H9 (cell line): ENCODE measurements around the gene TLK1. TPM values are rescaled to one million over a fixed set of nuclear protein-coding genes. Genes with fewer than 3 reads are reported as not detected.
"Not testable (repeated sequence)": the region's sequence is repeated elsewhere in the genome, so short reads cannot be mapped to it uniquely, and the experiment has no call there.

Source experiments
- DNase-seq: peaks from one replicate; pipeline ENCODE4 v3.0.0-alpha.2; 2017
- H2AFZ ChIP-seq: one replicate; pipeline ENCODE4 v1.6.1; 2013; ENCODE audit warnings: mild to moderate bottlenecking, low read length, control low read depth, moderate library complexity
- H2AK5ac ChIP-seq: 2 replicates; pipeline ENCODE4 v1.6.1; 2013; ENCODE audit warnings: low read length, control low read depth, mixed read lengths; ENCODE audit not compliant: insufficient read length
- H2BK120ac ChIP-seq: one replicate; pipeline ENCODE4 v1.6.1; 2013; ENCODE audit warnings: low read depth, mild to moderate bottlenecking, low read length, control low read depth, inconsistent platforms; ENCODE audit not compliant: poor library complexity, severe bottlenecking
- H2BK12ac ChIP-seq: 2 replicates; pipeline ENCODE4 v1.6.1; 2013; ENCODE audit warnings: low read length, control low read depth, mixed read lengths, low read depth; ENCODE audit not compliant: insufficient read length
- H2BK15ac ChIP-seq: 2 replicates; pipeline ENCODE4 v1.6.1; 2013; ENCODE audit warnings: low read depth, low read length, control low read depth
- H2BK20ac ChIP-seq: one replicate; pipeline ENCODE4 v1.6.1; 2013; ENCODE audit warnings: low read depth, mild to moderate bottlenecking, low read length, control low read depth, inconsistent platforms; ENCODE audit not compliant: poor library complexity, severe bottlenecking
- H2BK5ac ChIP-seq: 2 replicates; pipeline ENCODE4 v1.6.1; 2013; ENCODE audit warnings: low read length, control low read depth, mixed read lengths; ENCODE audit not compliant: insufficient read length
- H3K14ac ChIP-seq: 2 replicates; pipeline ENCODE4 v1.6.1; 2013; ENCODE audit warnings: low read length, control low read depth; ENCODE audit not compliant: insufficient read depth
- H3K18ac ChIP-seq: 2 replicates; pipeline ENCODE4 v1.6.1; 2013; ENCODE audit warnings: low read depth, mild to moderate bottlenecking, mixed read lengths, low read length, control low read depth; ENCODE audit not compliant: insufficient read length
- H3K23ac ChIP-seq: 2 replicates; pipeline ENCODE4 v1.6.1; 2013; ENCODE audit warnings: low read length, control low read depth, mixed read lengths, low read depth; ENCODE audit not compliant: insufficient read length
- H3K23me2 ChIP-seq: 2 replicates; pipeline ENCODE4 v1.6.1; 2013; ENCODE audit warnings: low read depth, mild to moderate bottlenecking, mixed read lengths, low read length, control low read depth; ENCODE audit not compliant: insufficient read length, poor library complexity, severe bottlenecking
- H3K27ac ChIP-seq: 2 replicates; pipeline ENCODE4 v1.5.1; 2013; ENCODE audit warnings: low read length, control low read depth, mixed read lengths, low read depth; ENCODE audit not compliant: insufficient read length
- H3K27me3 ChIP-seq: 2 replicates; pipeline ENCODE4 v1.6.1; 2013; ENCODE audit warnings: low read length, control low read depth, inconsistent platforms; ENCODE audit not compliant: insufficient read depth
- H3K4ac ChIP-seq: 2 replicates; pipeline ENCODE4 v1.6.1; 2013; ENCODE audit warnings: low read depth, mild to moderate bottlenecking, control low read depth, inconsistent platforms, low read length, moderate library complexity
- H3K4me1 ChIP-seq: 2 replicates; pipeline ENCODE4 v1.6.1; 2013; ENCODE audit warnings: low read length, control low read depth, inconsistent platforms; ENCODE audit not compliant: insufficient read depth
- H3K4me2 ChIP-seq: 2 replicates; pipeline ENCODE4 v1.6.1; 2013; ENCODE audit warnings: low read length, control low read depth, mixed read lengths; ENCODE audit not compliant: insufficient read length, insufficient read depth
- H3K56ac ChIP-seq: 2 replicates; pipeline ENCODE4 v1.6.1; 2013; ENCODE audit warnings: low read depth, mild to moderate bottlenecking, mixed read lengths, low read length, control low read depth; ENCODE audit not compliant: insufficient read length
- H3K79me1 ChIP-seq: 2 replicates; pipeline ENCODE4 v1.6.1; 2013; ENCODE audit warnings: low read depth, mild to moderate bottlenecking, moderate library complexity, low read length, control low read depth, inconsistent platforms; ENCODE audit not compliant: insufficient read depth, poor library complexity, severe bottlenecking
- H3K79me2 ChIP-seq: 2 replicates; pipeline ENCODE4 v1.6.1; 2013; ENCODE audit warnings: low read length, control low read depth, inconsistent platforms; ENCODE audit not compliant: insufficient read depth
- H3K9ac ChIP-seq: 2 replicates; pipeline ENCODE4 v1.6.1; 2013; ENCODE audit warnings: low read length, control low read depth, mixed read lengths; ENCODE audit not compliant: insufficient read length; ENCODE audit errors: extremely low read depth
- H3K9me3 ChIP-seq: one replicate; pipeline ENCODE4 v1.6.1; 2013; ENCODE audit warnings: low read depth, low read length, inconsistent platforms; ENCODE audit not compliant: control insufficient read depth
- H3T11ph ChIP-seq: one replicate; pipeline ENCODE4 v1.6.1; 2013; ENCODE audit warnings: mild to moderate bottlenecking, low read length, control low read depth, inconsistent platforms
- H4K20me1 ChIP-seq: one replicate; pipeline ENCODE4 v1.6.1; 2013; ENCODE audit not compliant: control insufficient read depth, insufficient read length, insufficient read depth
- H4K5ac ChIP-seq: 2 replicates; pipeline ENCODE4 v1.6.1; 2013; ENCODE audit warnings: low read depth, mild to moderate bottlenecking, mixed read lengths, low read length, control low read depth; ENCODE audit not compliant: insufficient read length
- H4K8ac ChIP-seq: replicated peaks from 2 replicates; pipeline ENCODE4 v1.6.1; 2013; ENCODE audit warnings: low read length, control low read depth, mixed read lengths, low read depth; ENCODE audit not compliant: insufficient read length
- H4K91ac ChIP-seq: 2 replicates; pipeline ENCODE4 v1.6.1; 2013; ENCODE audit warnings: low read depth, mild to moderate bottlenecking, moderate library complexity, mixed read lengths, low read length, control low read depth; ENCODE audit not compliant: insufficient read length
- H3K27ac Mint-ChIP-seq, 3 experiments: 2 replicates in 2 of 3; 3 replicates in 1 of 3; pipeline ENCODE4 v1.8.0; 2020 to 2021; ENCODE audit warnings: mixed read lengths in 3 of 3, mild to moderate bottlenecking in 1 of 3, moderate library complexity in 1 of 3
- H3K27me3 Mint-ChIP-seq: 2 replicates; pipeline ENCODE4 v1.8.0; 2021; ENCODE audit warnings: low read depth, mild to moderate bottlenecking, moderate library complexity, mixed read lengths
- H3K36me3 Mint-ChIP-seq, 3 experiments: 2 replicates in 2 of 3; 3 replicates in 1 of 3; pipeline ENCODE4 v1.8.0; 2020 to 2021; ENCODE audit warnings: low read depth in 3 of 3, mixed read lengths in 3 of 3; ENCODE audit not compliant: insufficient read depth in 1 of 3
- H3K4me1 Mint-ChIP-seq, 2 experiments: 2 replicates each; pipeline ENCODE4 v1.8.0; 2020; ENCODE audit warnings: mixed read lengths in 2 of 2
- H3K4me3 Mint-ChIP-seq, 2 experiments: 2 replicates in 1 of 2; 3 replicates in 1 of 2; pipeline ENCODE4 v1.8.0; 2020 to 2021; ENCODE audit warnings: mild to moderate bottlenecking in 2 of 2, mixed read lengths in 2 of 2, moderate library complexity in 1 of 2
- H3K9me3 Mint-ChIP-seq, 2 experiments: 2 replicates in 1 of 2; 3 replicates in 1 of 2; pipeline ENCODE4 v1.8.0; 2020; ENCODE audit warnings: mild to moderate bottlenecking in 2 of 2, mixed read lengths in 2 of 2, moderate library complexity in 1 of 2
- whole genome bisulfite sequencing: extraction: QIAGEN DNeasy Blood & Tissue Kit; methylation state at CpG from one replicate; pipeline ENCODE4 v1.1.7; 2013; ENCODE audit warnings: missing lambda C conversion rate, low lambda C conversion rate, mixed read lengths; ENCODE audit not compliant: insufficient read length; ENCODE audit errors: extremely low coverage; 5-methylcytosine and 5-hydroxymethylcytosine counted together
- total RNA-seq: library from RNA; stranded (reverse); gene quantifications from 2 replicates; pipeline ENCODE4 v1.2.1, GENCODE V29; 2021
- TF ChIP-seq, protein P1 (sequence below): fragments of 200-600 bp; sonication (generic); conservative IDR thresholded peaks from 3 replicates; pipeline ENCODE4 v1.8.0; 2021; ENCODE audit warnings: antibody characterized with exemption, mild to moderate bottlenecking

Gene TLK1
- total RNA-seq, 1 experiment from 2014 or later, result 112 TPM

- Histone ChIP-seq H3K79me2 (peaks cover 13% of the 10 kb centered on the region; the same call in 1 of the 2 replicates), H3K79me1 (no peaks in the 10 kb centered on the region), H3K4me2 (no peak overlapping the region), H4K8ac (no peak overlapping the region), H2BK120ac (no peak overlapping the region), H4K91ac (no peak overlapping the region), H3K9ac (no peak overlapping the region), H2BK15ac (no peak overlapping the region), H2BK12ac (no peak overlapping the region), H3K27ac (no peak overlapping the region), H2AK5ac (no peak overlapping the region), H2AFZ (no peak overlapping the region), H3K18ac (no peak overlapping the region), H3T11ph (no peak overlapping the region), H3K4me1 (no peaks in the 10 kb centered on the region), H3K9me3 (no peaks in the 10 kb centered on the region), H3K14ac (no peak overlapping the region), H3K56ac (no peak overlapping the region), H2BK5ac (no peak overlapping the region), H3K23ac (no peak overlapping the region), H2BK20ac (no peak overlapping the region), H3K27me3 (no peaks in the 10 kb centered on the region), H4K5ac (no peak overlapping the region), H3K23me2 (peaks cover 7% of the 10 kb centered on the region), H4K20me1 (no peaks in the 10 kb centered on the region), H3K4ac (no peak overlapping the region)
- no peak for DNase-seq
- no CpG with 5 or more reads among the region's 4 CpGs for WGBS
- Mint-ChIP-seq H3K27ac (peak overlapping the region in 1 of 3 experiments; percentile 24; a peak in 1 of 7 replicates), H3K4me3 (no peak overlapping the region; a peak in 1 of 5 replicates), H3K9me3 (no peaks in the 10 kb centered on the region; a peak in 1 of 5 replicates), H3K36me3 (peaks cover 0 to 4% (median 2%) of the 10 kb centered on the region in 3 experiments; a peak in 4 of 7 replicates), H3K27me3 (no peaks in the 10 kb centered on the region), H3K4me1 (peaks cover 19 to 21% of the 10 kb centered on the region in 2 experiments)
- TF ChIP-seq, protein P1, sequence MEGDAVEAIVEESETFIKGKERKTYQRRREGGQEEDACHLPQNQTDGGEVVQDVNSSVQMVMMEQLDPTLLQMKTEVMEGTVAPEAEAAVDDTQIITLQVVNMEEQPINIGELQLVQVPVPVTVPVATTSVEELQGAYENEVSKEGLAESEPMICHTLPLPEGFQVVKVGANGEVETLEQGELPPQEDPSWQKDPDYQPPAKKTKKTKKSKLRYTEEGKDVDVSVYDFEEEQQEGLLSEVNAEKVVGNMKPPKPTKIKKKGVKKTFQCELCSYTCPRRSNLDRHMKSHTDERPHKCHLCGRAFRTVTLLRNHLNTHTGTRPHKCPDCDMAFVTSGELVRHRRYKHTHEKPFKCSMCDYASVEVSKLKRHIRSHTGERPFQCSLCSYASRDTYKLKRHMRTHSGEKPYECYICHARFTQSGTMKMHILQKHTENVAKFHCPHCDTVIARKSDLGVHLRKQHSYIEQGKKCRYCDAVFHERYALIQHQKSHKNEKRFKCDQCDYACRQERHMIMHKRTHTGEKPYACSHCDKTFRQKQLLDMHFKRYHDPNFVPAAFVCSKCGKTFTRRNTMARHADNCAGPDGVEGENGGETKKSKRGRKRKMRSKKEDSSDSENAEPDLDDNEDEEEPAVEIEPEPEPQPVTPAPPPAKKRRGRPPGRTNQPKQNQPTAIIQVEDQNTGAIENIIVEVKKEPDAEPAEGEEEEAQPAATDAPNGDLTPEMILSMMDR, result no peak
Measured at GRCh38 chr2:171163261-171163660, 2.6 kb upstream of the TLK1 start.

DNA sequence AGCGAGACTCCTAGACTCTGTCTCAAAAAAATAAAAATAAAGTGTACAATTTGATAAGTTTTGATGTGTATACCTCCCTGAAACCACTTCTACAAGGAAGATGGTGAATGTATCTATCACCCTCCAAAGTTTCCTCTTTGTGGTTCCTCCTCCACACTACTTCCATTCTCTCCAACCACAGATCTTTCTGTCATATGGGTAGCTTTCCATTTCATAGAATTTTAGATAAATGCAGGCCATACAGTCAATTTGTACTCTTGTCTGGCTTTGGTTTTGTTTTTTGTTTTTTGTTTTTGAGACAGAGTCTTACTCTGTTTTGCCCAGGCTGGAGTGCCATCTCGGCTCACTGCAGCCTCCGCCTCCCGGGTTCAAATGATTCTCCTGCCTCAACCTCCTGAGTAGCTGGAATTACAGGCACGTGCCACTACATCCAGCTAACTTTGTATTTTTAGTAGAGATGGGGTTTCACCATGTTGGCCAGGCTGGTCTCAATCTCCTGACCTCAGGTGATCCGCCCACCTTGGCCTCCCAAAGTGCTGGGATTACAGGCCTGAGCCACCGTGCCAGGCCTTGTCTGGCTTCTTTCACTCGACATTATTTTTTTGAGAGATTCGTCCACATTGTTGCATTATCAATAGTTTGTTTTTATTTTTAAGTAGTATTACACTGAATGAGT, 2.0 kb upstream of the TLK1 start:
- H3K27ac ChIP-seq, H3K27me3 ChIP-seq, H3K23ac ChIP-seq, H3K79me1 ChIP-seq, H4K8ac ChIP-seq, H2BK120ac ChIP-seq, H3K56ac ChIP-seq, H3K14ac ChIP-seq, H2BK5ac ChIP-seq, H2BK15ac ChIP-seq, H2BK12ac ChIP-seq, H3K18ac ChIP-seq, H4K20me1 ChIP-seq, H3K4ac ChIP-seq, H3K9me3 Mint-ChIP-seq, H2AFZ ChIP-seq, H2AK5ac ChIP-seq, H3K4me1 ChIP-seq, H2BK20ac ChIP-seq, H4K91ac ChIP-seq, H3K23me2 ChIP-seq, H3T11ph ChIP-seq, DNase-seq, H3K27me3 Mint-ChIP-seq, H3K9ac ChIP-seq, H3K36me3 Mint-ChIP-seq, H4K5ac ChIP-seq, H3K9me3 ChIP-seq, H3K4me2 ChIP-seq: not testable (repeated sequence)
- H3K79me2 ChIP-seq, result peaks cover 18% of the 10 kb centered on the region
- Mint-ChIP-seq H3K27ac (peak overlapping the region in 1 of 3 experiments; percentile 59; a peak in 2 of 7 replicates), H3K4me3 (peak overlapping the region; percentile 2 to 32; a peak in 1 of 5 replicates), H3K4me1 (peaks cover 25 to 26% of the 10 kb centered on the region in 2 experiments)
- WGBS, result no CpG with 5 or more reads among the region's 9 CpGs
